Body of pancreas (tissue), 4 donors: ENCODE results near the gene TLCD3A. TPM values are rescaled to one million over a fixed set of nuclear protein-coding genes. Genes with fewer than 3 reads are reported as not detected.

Experiments
- ATAC-seq: fragments of 150-250 bp; one replicate; pipeline ENCODE4 v1.9.1; 2016
- DNase-seq, 4 donors: peaks; one replicate each; pipeline ENCODE4 v3.0.0-alpha.2; 2019
- H3K27ac ChIP-seq, 4 donors: fragments of 200-600 bp; sonication (generic); 1 replicate in 3 of 4; 2 replicates in 1 of 4; pipeline versions ENCODE4 v1.5.1 to v1.6.1; 2016 to 2019; ENCODE audit warnings: mild to moderate bottlenecking in 1 of 4, mixed read lengths in 1 of 4, moderate library complexity in 1 of 4
- H3K27me3 ChIP-seq, 2 donors: fragments of 200-600 bp; sonication (generic); one replicate each; pipeline ENCODE4 v1.6.0; 2016; ENCODE audit warnings: mild to moderate bottlenecking in 1 of 2
- H3K36me3 ChIP-seq, 2 donors: fragments of 200-600 bp; sonication (generic); replicated peaks in 1 of 2; 2 replicates each; pipeline ENCODE4 v1.5.1; 2016; ENCODE audit warnings: low read depth in 2 of 2; ENCODE audit not compliant: insufficient read depth in 1 of 2
- H3K4me1 ChIP-seq: fragments of 200-600 bp; sonication (generic); one replicate; pipeline ENCODE4 v1.6.0; 2016
- H3K4me3 ChIP-seq, 2 donors: fragments of 200-600 bp; sonication (generic); 1 replicate in 1 of 2; 2 replicates in 1 of 2; pipeline ENCODE4 v1.5.1; 2016 to 2019
- H3K9me3 ChIP-seq, 3 donors: fragments of 200-600 bp; sonication (generic); 1 replicate in 2 of 3; 2 replicates in 1 of 3; pipeline ENCODE4 v1.5.1; 2016
- CTCF ChIP-seq, 7 experiments: fragments of 450-650 bp in 4 of 7; fragments of 200-600 bp in 3 of 7; sonication (generic) in 3 of 7; IDR thresholded peaks; one replicate each; pipeline ENCODE4 v1.5.1; 2016 to 2019; ENCODE audit warnings: antibody characterized with exemption in 7 of 7
- POLR2A ChIP-seq, 3 donors: fragments of 450-650 bp; IDR thresholded peaks; one replicate each; pipeline ENCODE4 v1.6.1; 2016; ENCODE audit warnings: antibody characterized with exemption in 3 of 3, mild to moderate bottlenecking in 2 of 3
- WGBS, 2 donors: methylation state at CpG; one replicate each; pipeline ENCODE4 v1.1.5; 2017; 5-methylcytosine and 5-hydroxymethylcytosine counted together
- intact Hi-C: fragments of 100-400 bp; cut with DNase I; formaldehyde crosslinking; loops from one replicate; pipeline ENCODE4 v1.15.1; 2023
- total RNA-seq, 2 donors: library from RNA; depleted of rRNA; stranded (reverse); fragments of >200 nt; gene quantifications; one replicate each; pipeline ENCODE4 v1.1.0, GENCODE V29; 2016

The TLCD3A gene
- 1 to 10 TPM; 3.6 to 7.9 TPM for total RNA-seq

GRCh38 chr17:732067-732901 lies at the start of gene TLCD3A:
Gene TLCD3A, plus strand, starts transcription at chr17:732596. Its CDS starts 52 bp downstream, at chr17:732648.
- Histone ChIP-seq H3K9me3 (no peaks in the 10 kb centered on the region), H3K27me3 (no peaks in the 10 kb centered on the region), H3K27ac (peak within 1 kb of the TSS; percentile 68 to 84 (median 78)), H3K4me1 (peaks cover 19% of the 10 kb centered on the region), H3K4me3 (peak within 1 kb of the TSS; percentile 52 to 72), H3K36me3 (no peaks in the 10 kb centered on the region)
- TF ChIP-seq CTCF (IDR thresholded peaks at IDR 0.05) (peak in 1 of 7 experiments; percentile 4), POLR2A (IDR thresholded peaks at IDR 0.05) (peak; percentile 35 to 49 (median 36))
- peak; percentile 78 to 87 (median 82) for DNase-seq
- intact Hi-C loops: no loop called here
- 0% methylated on average over 45 of the region's 126 CpGs; no CpG with 5 or more reads in 1 of the 2 donors for WGBS, 2 donors
- peak; percentile 86 for ATAC-seq

- intact Hi-C loops: no loop called here
- Histone ChIP-seq H3K36me3 (no peaks in the 10 kb centered on the region), H3K4me3 (no peak overlapping the region), H3K9me3 (no peaks in the 10 kb centered on the region), H3K27me3 (no peaks in the 10 kb centered on the region), H3K27ac (no peak overlapping the region), H3K4me1 (no peaks in the 10 kb centered on the region)
- TF ChIP-seq CTCF (IDR thresholded peaks at IDR 0.05) (no peak), POLR2A (IDR thresholded peaks at IDR 0.05) (no peak)
- no peak for ATAC-seq
- DNase-seq: no peak
- WGBS, 2 donors: 92 to 96% methylated on average over 1 of the region's 1 CpG
Observed at GRCh38 chr17:683040-683439, 49.4 kb upstream of the TLCD3A start.

DNA sequence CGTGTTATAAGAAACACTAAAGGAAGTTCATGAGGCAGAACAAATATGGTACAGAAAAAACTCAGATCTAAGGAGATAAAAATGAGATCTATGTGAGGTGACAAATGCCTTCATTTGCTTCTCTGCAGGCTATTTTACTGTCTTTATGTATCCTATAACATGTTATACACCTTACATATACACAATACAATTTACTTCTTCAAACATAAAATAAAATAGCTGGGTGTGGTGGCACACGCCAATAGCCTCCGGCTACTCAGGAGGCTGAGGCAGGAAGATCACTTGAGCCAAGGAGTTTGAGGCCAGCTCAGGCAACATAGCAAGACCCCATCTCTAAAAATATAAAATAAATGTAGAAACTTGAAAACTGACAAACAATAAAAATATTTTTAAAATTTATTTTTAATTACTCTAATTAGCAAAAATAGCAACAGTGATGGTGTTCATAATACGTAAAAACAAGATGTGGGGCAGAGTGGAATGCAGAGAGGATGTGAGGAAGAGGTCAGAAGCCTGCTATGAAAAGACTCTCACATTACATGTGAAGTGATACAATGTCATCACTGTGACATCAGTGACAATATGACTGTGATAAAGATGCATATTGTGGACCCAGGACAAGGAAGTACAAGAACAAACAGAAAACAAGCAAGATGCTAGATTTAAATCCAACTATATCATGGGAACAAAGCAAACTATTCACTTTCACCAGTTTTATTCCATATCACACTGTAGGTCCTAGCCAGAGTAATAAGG lies 48.7 kb upstream of the TLCD3A start:
- TF ChIP-seq CTCF (IDR thresholded peaks at IDR 0.05) (no peak), POLR2A (IDR thresholded peaks at IDR 0.05) (no peak)
- Histone ChIP-seq H3K36me3 (no peaks in the 10 kb centered on the region), H3K27me3 (no peaks in the 10 kb centered on the region), H3K4me1 (no peaks in the 10 kb centered on the region), H3K9me3 (no peaks in the 10 kb centered on the region), H3K4me3 (no peak overlapping the region), H3K27ac (no peak overlapping the region)
- ATAC-seq (no peak), DNase-seq (no peak)
- intact Hi-C loops: no loop called here
- 88 to 96% methylated on average over 4 of the region's 4 CpGs for WGBS, 2 donors

DNA sequence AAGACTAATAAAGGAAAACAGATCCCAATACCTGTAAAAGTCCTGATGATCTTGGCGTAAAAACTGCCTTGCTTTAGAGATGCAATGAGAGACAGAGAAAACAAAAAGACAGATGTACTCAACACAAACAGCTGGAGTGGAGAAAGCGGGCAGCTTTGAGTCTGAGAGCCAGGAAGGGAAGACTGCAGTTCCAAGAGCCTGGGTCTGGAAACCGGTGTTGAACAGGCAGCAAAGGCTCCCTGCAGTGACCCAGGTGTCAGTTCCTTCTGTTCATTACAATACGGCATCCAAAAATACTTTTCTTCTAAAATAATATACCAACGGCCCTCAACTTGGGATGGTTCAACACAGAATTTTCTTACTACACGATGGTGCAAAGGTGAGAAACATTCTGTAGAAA lies 47.4 kb upstream of the TLCD3A start:
- Histone ChIP-seq H3K9me3 (no peaks in the 10 kb centered on the region), H3K27me3 (no peaks in the 10 kb centered on the region), H3K36me3 (no peaks in the 10 kb centered on the region), H3K27ac (no peak overlapping the region), H3K4me1 (no peaks in the 10 kb centered on the region), H3K4me3 (no peak overlapping the region)
- DNase-seq (no peak), ATAC-seq (no peak)
- 89 to 93% methylated on average over 6 of the region's 6 CpGs for WGBS, 2 donors
- TF ChIP-seq CTCF (IDR thresholded peaks at IDR 0.05) (no peak), POLR2A (IDR thresholded peaks at IDR 0.05) (no peak)
- intact Hi-C loops: no loop called here
